K562 (cell line): Measurements from ENCODE around the gene DMD.
A peak's percentile ranks its signal among the peaks of the same experiment; 100 is the strongest.

ENCODE experiments used
- CTCF ChIP-seq, 3 experiments: IDR thresholded peaks in 2 of 3; conservative IDR thresholded peaks in 1 of 3; 2 replicates each; pipeline ENCODE4 v1.5.1; 2011 to 2012; ENCODE audit warnings: low read length in 3 of 3, mild to moderate bottlenecking in 3 of 3, control low read depth in 2 of 3, improper control_type of control experiment in 1 of 3, inconsistent platforms in 1 of 3, low read depth in 1 of 3, mixed read lengths in 1 of 3, moderate library complexity in 1 of 3; ENCODE audit not compliant: insufficient read depth in 2 of 3
- EGR1 ChIP-seq: fragments of 450-650 bp; conservative IDR thresholded peaks from 2 replicates; pipeline ENCODE4 v1.6.1; 2017; ENCODE audit warnings: mild to moderate bottlenecking
- ILF3 ChIP-seq: fragments of 450-650 bp; IDR thresholded peaks from 2 replicates; pipeline ENCODE4 v1.6.1; 2018; ENCODE audit warnings: antibody characterized with exemption, mild to moderate bottlenecking, moderate library complexity, borderline replicate concordance
- PHF8 ChIP-seq: fragments of 200-600 bp; sonication (generic); IDR thresholded peaks from 2 replicates; pipeline ENCODE4 v1.6.1; 2012; ENCODE audit warnings: mixed run types, mild to moderate bottlenecking, inconsistent platforms, low read length, moderate library complexity, borderline replicate concordance
- POLR2A ChIP-seq: fragments of 450-650 bp; conservative IDR thresholded peaks from 2 replicates; pipeline ENCODE4 v1.6.1; 2016
- POU5F1 ChIP-seq: fragments of 150-350 bp; IDR thresholded peaks from 2 replicates; pipeline ENCODE4 v1.6.1; 2014; ENCODE audit warnings: borderline replicate concordance, low read length, low read depth, mild to moderate bottlenecking; ENCODE audit not compliant: partially characterized antibody
- RAD21 ChIP-seq, 2 experiments: fragments of 250-450 bp in 1 of 2; fragments of 450-650 bp in 1 of 2; sonication (Bioruptor Pico) in 1 of 2; formaldehyde crosslinking in 1 of 2; IDR thresholded peaks in 1 of 2; conservative IDR thresholded peaks in 1 of 2; 2 replicates each; pipeline versions ENCODE4 v1.4.0 to v1.8.0; 2020 to 2022; ENCODE audit warnings: mild to moderate bottlenecking in 2 of 2, moderate library complexity in 1 of 2
- ZNF668 ChIP-seq: fragments of 250-450 bp; sonication (Bioruptor Pico); IDR thresholded peaks from 2 replicates; pipeline ENCODE4 v1.8.0; 2022; ENCODE audit warnings: mild to moderate bottlenecking, inconsistent platforms

- TF ChIP-seq POU5F1 = no peak
- no peak for TF ChIP-seq ZNF668 (CRISPR knock-in tag)
- no peak for TF ChIP-seq EGR1
- no peak for TF ChIP-seq POLR2A
- peak in 1 of 2 experiments; percentile 46; a peak in 1 of 4 replicates for TF ChIP-seq RAD21 (CRISPR knock-in tag; conservative IDR thresholded peaks at IDR 0.05 in 1 of 2, IDR thresholded peaks at IDR 0.05 in 1 of 2)
- no peak for TF ChIP-seq ILF3
- TF ChIP-seq CTCF (IDR thresholded peaks at IDR 0.05 in 2 of 3, conservative IDR thresholded peaks at IDR 0.05 in 1 of 3; ENCODE audit: insufficient read depth in 2 of 3, low read depth in 1 of 3, low read length in 3 of 3) = peak in 2 of 3 experiments; percentile 18 to 31; a peak in 1 of 6 replicates
- TF ChIP-seq PHF8 = no peak
Measured at GRCh38 chrX:32116047-32116446, 1095.3 kb downstream of the DMD start.
